Hematopoietic multipotent progenitor cell treated with erythropoietin and hydrocortisone succinate and interleukin-3 and kit ligand, for 6 days (in vitro differentiated cells): Measurements from ENCODE around the gene MVB12B.
A peak's percentile ranks its signal among the peaks of the same experiment; 100 is the strongest.

Experiments used
- DNase-seq: peaks from one replicate; pipeline ENCODE4 v3.0.0-alpha.2; 2015

The MVB12B gene

GRCh38 chr9:126499005-126499910 lies 172.6 kb downstream of the MVB12B start:
- peak; percentile 47 for DNase-seq

GRCh38 chr9:126499911-126500599 lies 173.4 kb downstream of the MVB12B start:
- DNase-seq, result no peak

- DNase-seq, result peak; percentile 74
These were observed 174.2 kb downstream of the MVB12B start for GRCh38 chr9:126500600-126501382.

- DNase-seq, result no peak
These were observed 175.0 kb downstream of the MVB12B start for GRCh38 chr9:126501383-126502331.

GRCh38 chr9:126502417-126503332 lies 176.0 kb downstream of the MVB12B start:
- DNase-seq, result no peak

- no peak for DNase-seq
These were observed 176.9 kb downstream of the MVB12B start for GRCh38 chr9:126503333-126504085.

- DNase-seq, result no peak
These were observed 177.7 kb downstream of the MVB12B start for GRCh38 chr9:126504086-126504976.

- DNase-seq, result no peak
These were observed 178.4 kb downstream of the MVB12B start for GRCh38 chr9:126504977-126505455.

GRCh38 chr9:126505697-126506346 lies 179.2 kb downstream of the MVB12B start:
- no peak for DNase-seq

GRCh38 chr9:126506361-126507317 lies 180.0 kb downstream of the MVB12B start:
- DNase-seq, result no peak

- DNase-seq, result no peak
These were observed 180.9 kb downstream of the MVB12B start for GRCh38 chr9:126507318-126508109.

GRCh38 chr9:126508171-126508591 lies 181.6 kb downstream of the MVB12B start:
- no peak for DNase-seq

GRCh38 chr9:126508928-126509327 lies 182.3 kb downstream of the MVB12B start:
- DNase-seq, result no peak

GRCh38 chr9:126509718-126510117 lies 183.1 kb downstream of the MVB12B start:
- DNase-seq, result no peak

GRCh38 chr9:126510564-126510963 lies 183.9 kb downstream of the MVB12B start:
- no peak for DNase-seq

GRCh38 chr9:126511411-126511810 lies 184.8 kb downstream of the MVB12B start:
- DNase-seq, result no peak
